Diencephalon (tissue), 1 donor: ENCODE measurements around the gene MCF2L2. TPM values are rescaled to one million over a fixed set of nuclear protein-coding genes. Genes with fewer than 3 reads are reported as not detected.

Experiments
- small RNA-seq: library from RNA; depleted of rRNA; stranded (forward); fragments of <200 nt; gene quantifications from one replicate; pipeline ENCODE3, GENCODE V24; 2014
- total RNA-seq: library from RNA; depleted of rRNA; stranded (reverse); fragments of >200 nt; gene quantifications from one replicate; pipeline ENCODE4 v1.2.3, GENCODE V29; 2014

MCF2L2 gene, protein sequence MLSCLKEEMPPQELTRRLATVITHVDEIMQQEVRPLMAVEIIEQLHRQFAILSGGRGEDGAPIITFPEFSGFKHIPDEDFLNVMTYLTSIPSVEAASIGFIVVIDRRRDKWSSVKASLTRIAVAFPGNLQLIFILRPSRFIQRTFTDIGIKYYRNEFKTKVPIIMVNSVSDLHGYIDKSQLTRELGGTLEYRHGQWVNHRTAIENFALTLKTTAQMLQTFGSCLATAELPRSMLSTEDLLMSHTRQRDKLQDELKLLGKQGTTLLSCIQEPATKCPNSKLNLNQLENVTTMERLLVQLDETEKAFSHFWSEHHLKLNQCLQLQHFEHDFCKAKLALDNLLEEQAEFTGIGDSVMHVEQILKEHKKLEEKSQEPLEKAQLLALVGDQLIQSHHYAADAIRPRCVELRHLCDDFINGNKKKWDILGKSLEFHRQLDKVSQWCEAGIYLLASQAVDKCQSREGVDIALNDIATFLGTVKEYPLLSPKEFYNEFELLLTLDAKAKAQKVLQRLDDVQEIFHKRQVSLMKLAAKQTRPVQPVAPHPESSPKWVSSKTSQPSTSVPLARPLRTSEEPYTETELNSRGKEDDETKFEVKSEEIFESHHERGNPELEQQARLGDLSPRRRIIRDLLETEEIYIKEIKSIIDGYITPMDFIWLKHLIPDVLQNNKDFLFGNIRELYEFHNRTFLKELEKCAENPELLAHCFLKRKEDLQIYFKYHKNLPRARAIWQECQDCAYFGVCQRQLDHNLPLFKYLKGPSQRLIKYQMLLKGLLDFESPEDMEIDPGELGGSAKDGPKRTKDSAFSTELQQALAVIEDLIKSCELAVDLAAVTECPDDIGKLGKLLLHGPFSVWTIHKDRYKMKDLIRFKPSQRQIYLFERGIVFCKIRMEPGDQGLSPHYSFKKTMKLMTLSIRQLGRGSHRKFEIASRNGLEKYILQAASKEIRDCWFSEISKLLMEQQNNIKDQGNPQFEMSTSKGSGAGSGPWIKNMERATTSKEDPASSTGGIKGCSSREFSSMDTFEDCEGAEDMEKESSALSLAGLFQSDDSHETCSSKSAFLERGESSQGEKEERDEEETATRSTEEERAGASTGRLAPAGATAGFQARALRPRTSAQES
- 60.9 TPM for total RNA-seq

DNA sequence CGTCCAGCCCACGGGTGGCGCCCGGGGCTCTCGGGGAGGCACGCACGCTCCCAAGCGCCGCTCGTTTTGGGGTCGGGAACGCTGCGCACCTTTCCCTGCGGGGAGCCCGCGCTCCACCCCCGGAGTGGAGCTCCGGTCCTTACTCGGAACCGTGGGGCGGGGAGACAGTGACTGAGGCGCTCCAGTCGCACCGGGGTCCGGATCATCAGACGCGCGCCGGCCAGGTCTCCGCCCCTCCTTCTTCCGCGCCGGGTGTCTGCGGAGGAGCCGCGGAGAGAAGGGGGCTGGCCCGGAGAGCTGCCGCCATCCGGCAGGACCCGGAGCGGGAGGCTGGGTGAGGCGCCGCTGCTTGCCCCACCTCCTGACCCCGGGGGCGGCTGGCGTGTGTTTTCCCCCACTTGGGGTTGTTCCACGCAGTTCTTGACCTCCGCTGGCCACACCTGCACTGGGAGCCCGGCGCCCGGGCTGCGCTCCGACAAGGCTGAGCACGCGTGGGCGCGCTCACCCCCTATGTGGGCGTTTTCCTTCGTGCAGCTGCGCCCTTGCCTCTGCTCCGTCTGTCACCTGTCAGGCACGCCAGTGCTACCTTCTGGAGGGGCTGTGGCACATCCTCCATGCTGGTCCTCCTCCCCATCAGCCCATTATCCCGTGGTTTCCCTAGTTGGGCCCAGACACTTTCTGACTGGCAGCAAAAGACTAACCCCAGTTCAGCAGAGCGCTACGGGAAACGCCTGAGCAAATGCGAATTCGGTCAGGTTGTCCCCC, at the start of gene MCF2L2:
MCF2L2 (minus strand) TSS at position 173 of the 765 bp plus-strand sequence. CDS start 642 bp downstream, outside the sequence.

DNA sequence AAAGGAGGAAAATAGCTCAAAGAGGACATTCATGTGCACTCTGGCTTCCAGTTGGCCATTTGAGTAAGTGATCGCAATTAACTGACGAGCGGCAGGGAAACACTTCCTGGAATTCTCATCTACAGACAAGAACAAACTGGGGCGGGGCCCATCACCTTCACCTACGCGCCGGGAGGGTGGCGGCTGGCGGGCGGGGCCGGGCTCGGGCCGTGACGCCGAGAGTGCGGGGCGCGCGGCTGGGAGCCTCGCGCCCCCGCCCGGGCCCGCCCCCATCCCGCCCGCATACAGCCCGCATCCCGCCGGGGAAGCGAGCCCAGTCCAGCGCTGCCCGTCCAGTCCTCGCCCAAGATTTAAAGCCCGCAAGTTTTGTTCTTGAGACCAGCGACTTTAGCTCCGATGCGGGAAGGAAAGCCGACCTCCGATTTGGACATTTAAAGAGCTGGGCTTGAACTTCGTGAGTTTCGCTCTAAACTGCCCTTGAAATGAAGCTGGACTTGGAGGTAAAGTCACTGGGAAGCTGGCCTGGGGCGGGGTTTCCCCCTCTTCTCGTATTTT, 175.4 kb downstream of the MCF2L2 start, which contains the start of gene B3GNT5:
B3GNT5 (plus strand) TSS at position 281 of the 555 bp plus-strand sequence. CDS start 16,546 bp downstream, outside the sequence.

Small RNA genes lying within 50 kb of the gene (small RNA-seq; reads per million reads assigned to genes)
- gene RF00092 (not detected), gene RF00394 (not detected), gene RF01241 (not detected), gene RNA5SP151 (not detected), gene SNORA63D (17.6 reads per million, percentile 94 among the genes with 10 or more reads in this experiment)

Other genes with a start within 250 kb of the MCF2L2 start
- 22.6 TPM for gene B3GNT5, start 175.4 kb downstream of the MCF2L2 start, total RNA-seq
- 1.4 TPM for gene KLHL6, start 127.1 kb upstream of the MCF2L2 start, total RNA-seq
- 180 TPM for gene KLHL24, start 207.0 kb upstream of the MCF2L2 start, total RNA-seq